H1 (cell line): ENCODE data around the gene RHOB. TPM values are rescaled to one million over a fixed set of nuclear protein-coding genes. Genes with fewer than 3 reads are reported as not detected.

Source experiments
- CTCF ChIA-PET: fragments of 300-600 bp; sonication (Branson Sonifier 250); formaldehyde crosslinking; loops from one replicate; lab custom pipeline; 2021; ENCODE audit not compliant: partially characterized antibody; lab: Charles Lee
- POLR2A ChIA-PET: fragments of 300-600 bp; sonication (Branson Sonifier 250); formaldehyde crosslinking; loops from one replicate; lab custom pipeline; 2021; ENCODE audit warnings: inconsistent platforms; ENCODE audit not compliant: partially characterized antibody; lab: Charles Lee
- DNase-seq, 2 experiments: peaks; one replicate each; pipeline versions ENCODE4 v3.0.0 to v3.0.0-alpha.2; 2010 to 2022; ENCODE audit warnings: low spot score in 2 of 2, low read depth in 1 of 2, mixed read lengths in 1 of 2
- FAIRE-seq: peaks from 2 replicates; lab custom pipeline; 2011; peaks lifted over from hg19 to GRCh38; lab: Jason Lieb, UNC
- H2AFZ ChIP-seq: 2 replicates; pipeline ENCODE4 v1.8.1; 2012; ENCODE audit warnings: low read length, inconsistent platforms
- H2AK5ac ChIP-seq: 2 replicates; pipeline ENCODE4 v1.6.1; 2013; ENCODE audit warnings: low read depth, low read length
- H2BK120ac ChIP-seq: replicated peaks from 2 replicates; pipeline ENCODE3; 2013; ENCODE audit warnings: low read depth, low read length, inconsistent platforms
- H2BK12ac ChIP-seq: 2 replicates; pipeline ENCODE4 v1.6.1; 2013; ENCODE audit warnings: low read depth, low read length
- H2BK15ac ChIP-seq: 2 replicates; pipeline ENCODE4 v1.6.1; 2013; ENCODE audit warnings: low read length
- H2BK20ac ChIP-seq: 2 replicates; pipeline ENCODE4 v1.6.1; 2013; ENCODE audit warnings: low read length
- H2BK5ac ChIP-seq: 2 replicates; pipeline ENCODE4 v1.6.1; 2013; ENCODE audit warnings: low read depth, low read length
- H3K14ac ChIP-seq: 2 replicates; pipeline ENCODE4 v1.6.1; 2013; ENCODE audit warnings: inconsistent platforms; ENCODE audit not compliant: insufficient read length
- H3K18ac ChIP-seq: 2 replicates; pipeline ENCODE4 v1.6.1; 2013; ENCODE audit warnings: low read length; ENCODE audit errors: extremely low read depth
- H3K23ac ChIP-seq: 2 replicates; pipeline ENCODE4 v1.6.1; 2013; ENCODE audit warnings: inconsistent platforms; ENCODE audit not compliant: insufficient read length
- H3K23me2 ChIP-seq: 2 replicates; pipeline ENCODE4 v1.6.1; 2013; ENCODE audit warnings: low read depth, low read length
- H3K27ac ChIP-seq: 2 replicates; pipeline ENCODE4 v1.6.1; 2011; ENCODE audit warnings: low read depth, low read length, inconsistent platforms
- H3K27me3 ChIP-seq, 4 experiments: replicated peaks in 1 of 4; 1 replicate in 1 of 4; 2 replicates in 3 of 4; pipeline versions ENCODE4 v1.6.1 to v1.8.1; 2011 to 2013; ENCODE audit warnings: low read length in 3 of 4, mild to moderate bottlenecking in 3 of 4, inconsistent platforms in 2 of 4, mixed read lengths in 2 of 4, moderate library complexity in 1 of 4; ENCODE audit not compliant: control insufficient read depth in 3 of 4, insufficient read depth in 3 of 4; ENCODE audit errors: extremely low read depth in 1 of 4
- H3K36me3 ChIP-seq, 4 experiments: 2 replicates each; pipeline versions ENCODE4 v1.6.1 to v1.8.1; 2011 to 2013; ENCODE audit warnings: mild to moderate bottlenecking in 4 of 4, low read length in 3 of 4, moderate library complexity in 2 of 4, control low read depth in 1 of 4, inconsistent platforms in 1 of 4; ENCODE audit not compliant: insufficient read depth in 4 of 4, control insufficient read depth in 2 of 4
- H3K4ac ChIP-seq: replicated peaks from 2 replicates; pipeline ENCODE3; 2013; ENCODE audit warnings: low read length, low read depth, mixed read lengths, inconsistent platforms; ENCODE audit not compliant: insufficient read length
- H3K4me1 ChIP-seq, 4 experiments: replicated peaks in 1 of 4; 1 replicate in 1 of 4; 2 replicates in 3 of 4; pipeline versions ENCODE4 v1.6.1 to v1.8.1; 2011 to 2013; ENCODE audit warnings: low read length in 3 of 4, inconsistent platforms in 2 of 4, mixed read lengths in 1 of 4; ENCODE audit not compliant: insufficient read depth in 4 of 4, control insufficient read depth in 3 of 4
- H3K4me2 ChIP-seq, 2 experiments: 2 replicates each; pipeline versions ENCODE4 v1.6.1 to v1.8.1; 2011 to 2013; ENCODE audit warnings: low read depth in 2 of 2, low read length in 2 of 2, control low read depth in 1 of 2, inconsistent platforms in 1 of 2, mild to moderate bottlenecking in 1 of 2; ENCODE audit not compliant: insufficient read depth in 1 of 2
- H3K4me3 ChIP-seq, 4 experiments: fragments of 200-600, 300-600 bp in 1 of 4; sonication (generic), shearing (Covaris generic), sonication (Bioruptor Twin) in 1 of 4; 2 replicates each; pipeline versions ENCODE4 v1.5.1 to v1.8.1; 2011 to 2016; ENCODE audit warnings: low read length in 4 of 4, low read depth in 3 of 4, control low read depth in 2 of 4, inconsistent platforms in 2 of 4, mild to moderate bottlenecking in 2 of 4, mixed read lengths in 1 of 4, moderate library complexity in 1 of 4; ENCODE audit not compliant: insufficient read depth in 2 of 4; ENCODE audit errors: extremely low read depth in 1 of 4
- H3K56ac ChIP-seq: replicated peaks from 2 replicates; pipeline ENCODE3; 2013; ENCODE audit warnings: low read depth, mild to moderate bottlenecking, mixed read lengths, low read length, inconsistent platforms; ENCODE audit not compliant: insufficient read length
- H3K79me1 ChIP-seq: 2 replicates; pipeline ENCODE4 v1.6.1; 2013; ENCODE audit warnings: low read depth, low read length, control low read depth
- H3K79me2 ChIP-seq, 2 experiments: 2 replicates each; pipeline versions ENCODE4 v1.6.1 to v1.8.1; 2012 to 2013; ENCODE audit warnings: low read length in 2 of 2, mild to moderate bottlenecking in 2 of 2, inconsistent platforms in 1 of 2; ENCODE audit not compliant: insufficient read depth in 2 of 2, control insufficient read depth in 1 of 2
- H3K9ac ChIP-seq, 4 experiments: replicated peaks in 1 of 4; 1 replicate in 1 of 4; 2 replicates in 3 of 4; pipeline versions ENCODE4 v1.6.1 to v1.8.1; 2011 to 2013; ENCODE audit warnings: low read depth in 3 of 4, low read length in 3 of 4, control low read depth in 2 of 4, mild to moderate bottlenecking in 2 of 4, moderate library complexity in 2 of 4, inconsistent platforms in 1 of 4; ENCODE audit errors: extremely low read depth in 1 of 4
- H3K9me3 ChIP-seq, 2 experiments: 2 replicates each; pipeline versions ENCODE4 v1.6.1 to v1.8.1; 2012 to 2013; ENCODE audit warnings: mild to moderate bottlenecking in 2 of 2, moderate library complexity in 2 of 2, control low read depth in 1 of 2, inconsistent platforms in 1 of 2, low read depth in 1 of 2, low read length in 1 of 2, mixed read lengths in 1 of 2; ENCODE audit not compliant: insufficient read depth in 2 of 2
- H4K20me1 ChIP-seq, 2 experiments: replicated peaks in 1 of 2; 2 replicates each; pipeline versions ENCODE3 to v1.8.1; 2011 to 2013; ENCODE audit warnings: inconsistent platforms in 2 of 2, low read length in 2 of 2, mild to moderate bottlenecking in 1 of 2; ENCODE audit not compliant: insufficient read depth in 2 of 2, control insufficient read depth in 1 of 2
- H4K5ac ChIP-seq: 2 replicates; pipeline ENCODE4 v1.6.1; 2013; ENCODE audit warnings: low read length, low read depth, mixed read lengths, inconsistent platforms; ENCODE audit not compliant: insufficient read length
- H4K8ac ChIP-seq: 2 replicates; pipeline ENCODE4 v1.8.0; 2013; ENCODE audit warnings: mild to moderate bottlenecking, moderate library complexity, low read length, inconsistent platforms; ENCODE audit not compliant: insufficient read depth; ENCODE audit errors: extremely low read depth
- H4K91ac ChIP-seq: replicated peaks from 2 replicates; pipeline ENCODE3; 2013; ENCODE audit warnings: low read length, mixed read lengths, inconsistent platforms; ENCODE audit not compliant: insufficient read length
- ATF3 ChIP-seq: IDR thresholded peaks from 2 replicates; pipeline ENCODE4 v1.6.1; 2011; ENCODE audit warnings: low read depth, mild to moderate bottlenecking, low read length; ENCODE audit not compliant: insufficient read depth
- BACH1 ChIP-seq: IDR thresholded peaks from 2 replicates; pipeline ENCODE4 v1.6.1; 2012; ENCODE audit warnings: low read length, improper control_type of control experiment
- CTCF ChIP-seq, 3 experiments: IDR thresholded peaks; 1 replicate in 2 of 3; 2 replicates in 1 of 3; pipeline versions ENCODE4 v1.5.1 to v1.6.1; 2011; ENCODE audit warnings: low read length in 3 of 3, mild to moderate bottlenecking in 3 of 3, inconsistent platforms in 2 of 3, low read depth in 1 of 3, moderate library complexity in 1 of 3; ENCODE audit not compliant: insufficient read depth in 1 of 3; ENCODE audit errors: control extremely low read depth in 1 of 3
- RAD21 ChIP-seq, 2 experiments: IDR thresholded peaks in 1 of 2; conservative IDR thresholded peaks in 1 of 2; 2 replicates each; pipeline ENCODE4 v1.6.1; 2011; ENCODE audit warnings: low read depth in 2 of 2, low read length in 2 of 2, improper control_type of control experiment in 1 of 2, inconsistent platforms in 1 of 2, mild to moderate bottlenecking in 1 of 2, moderate library complexity in 1 of 2
- SIN3A ChIP-seq, 2 experiments: IDR thresholded peaks in 1 of 2; conservative IDR thresholded peaks in 1 of 2; 2 replicates each; pipeline ENCODE4 v1.6.1; 2011 to 2012; ENCODE audit warnings: low read length in 2 of 2, improper control_type of control experiment in 1 of 2, low read depth in 1 of 2, mild to moderate bottlenecking in 1 of 2
- WGBS, 2 experiments: shearing (Covaris generic) in 1 of 2; methylation state at CpG; one replicate each; pipeline versions ENCODE4 v1.1.6 to v1.1.7; 2013 to 2015; ENCODE audit warnings: low lambda C conversion rate in 2 of 2, mixed read lengths in 2 of 2, inconsistent platforms in 1 of 2, low coverage in 1 of 2, missing lambda C conversion rate in 1 of 2; ENCODE audit not compliant: insufficient replicate concordance in 2 of 2, insufficient coverage in 1 of 2, insufficient read length in 1 of 2; ENCODE audit errors: extremely low coverage in 1 of 2, missing lambda C conversion rate in 1 of 2; 5-methylcytosine and 5-hydroxymethylcytosine counted together
- polyA plus RNA-seq, 7 experiments: library from polyadenylated mRNA; depleted of rRNA in 3 of 7; stranded (reverse) in 5 of 7; unstranded in 2 of 7; fragments of >200 nt in 5 of 7; fragments of 200-250 nt in 2 of 7; gene quantifications; 1 replicate in 5 of 7; 2 replicates in 1 of 7; 4 replicates in 1 of 7; pipeline versions ENCODE4 v1.2.1 to v1.2.3, GENCODE V29; 2011 to 2013; ENCODE audit warnings: missing spikeins in 2 of 7, mixed read lengths in 2 of 7
- total RNA-seq: library from RNA; stranded (reverse); fragmentation: NEBNext Ultra II Directional; extraction: Animal tissue kit (Norgen Biotek cat#: 25700); gene quantifications from 2 replicates; pipeline ENCODE4 v1.2.1, GENCODE V29; 2021

Gene RHOB
- total and polyA plus RNA-seq, 2 of the 8 experiments (the other 6 are each of a cell fraction or from before 2014, with no cell fraction given), result 9.3 to 9.5 TPM

- TF ChIP-seq BACH1 (no peak), SIN3A (conservative IDR thresholded peaks at IDR 0.05 in 1 of 2, IDR thresholded peaks at IDR 0.05 in 1 of 2; ENCODE audit: low read depth in 1 of 2, low read length in 2 of 2) (0 out of 4 replicates have a peak, but pooled peaks of 1 of the 2 experiments have one; percentile 51), ATF3 (no peak), RAD21 (IDR thresholded peaks at IDR 0.05 in 1 of 2, conservative IDR thresholded peaks at IDR 0.05 in 1 of 2; ENCODE audit: low read depth in 2 of 2, low read length in 2 of 2) (peak; percentile 76 to 77), CTCF (IDR thresholded peaks at IDR 0.05; ENCODE audit: control extremely low read depth in 1 of 3, insufficient read depth in 1 of 3, low read depth in 1 of 3, low read length in 3 of 3) (peak; percentile 35 to 71 (median 71))
- Histone ChIP-seq H2BK20ac (no peak overlapping the region), H2BK120ac (no peak overlapping the region), H3K4me3 (no peak overlapping the region), H3K27ac (no peak overlapping the region), H4K20me1 (no peaks in the 10 kb centered on the region), H2BK5ac (no peak overlapping the region), H3K27me3 (no peaks in the 10 kb centered on the region), H3K18ac (no peak overlapping the region), H3K4me1 (peaks cover 0 to 4% (median under 1%) of the 10 kb centered on the region in 4 experiments; a peak in 2 of 7 replicates), H3K79me1 (no peaks in the 10 kb centered on the region), H3K14ac (no peak overlapping the region), H3K9ac (no peak overlapping the region), H3K4me2 (no peak overlapping the region), H2AFZ (0 out of 2 replicates have a peak overlapping the region, but pooled peaks have one; percentile 58), H4K91ac (no peak overlapping the region), H4K8ac (no peak overlapping the region), H3K9me3 (no peaks in the 10 kb centered on the region), H2AK5ac (no peak overlapping the region), H3K79me2 (no peaks in the 10 kb centered on the region), H3K23ac (no peak overlapping the region), H2BK12ac (no peak overlapping the region), H4K5ac (no peak overlapping the region), H3K56ac (no peak overlapping the region), H2BK15ac (no peak overlapping the region), H3K23me2 (no peaks in the 10 kb centered on the region), H3K36me3 (no peaks in the 10 kb centered on the region), H3K4ac (no peak overlapping the region)
- ChIA-PET POLR2A (interaction anchor here (1.3 to 3.0 kb wide), 2 partner anchors 25 to 30 kb away, joined by 3 to 12 read pairs; partner anchors contain the start of gene RHOB), CTCF (interaction anchor here (0.6 to 25.0 kb wide), 35 partner anchors 13 to 1806 kb away, joined by 3 to 404 read pairs (median 4); partner anchors contain the start of genes HS1BP3 and RHOB)
- WGBS, 2 experiments, result 85% methylated on average over 11 of the region's 11 CpGs; no CpG with 5 or more reads in 1 of the 2 experiments
- FAIRE-seq, result no peak
- peak in 1 of 2 experiments; percentile 50 for DNase-seq
These were observed 24.2 kb upstream of the RHOB start for GRCh38 chr2:20422402-20423271.
